Prostate gland (tissue), 2 donors: ENCODE data around the gene IL3RA. TPM values are rescaled to one million over a fixed set of nuclear protein-coding genes. Genes with fewer than 3 reads are reported as not detected.

ENCODE experiments used
- DNase-seq: peaks from one replicate; pipeline ENCODE4 v3.0.0-alpha.2; 2019; ENCODE audit warnings: low spot score
- H3K27ac ChIP-seq, 2 donors: fragments of 200-600 bp; sonication (generic); 2 replicates each; pipeline ENCODE4 v1.5.1; 2017 to 2019
- H3K27me3 ChIP-seq: fragments of 200-600 bp; sonication (generic); replicated peaks from 2 replicates; pipeline ENCODE4 v1.5.1; 2019; ENCODE audit not compliant: insufficient read depth
- H3K36me3 ChIP-seq, 2 donors: fragments of 200-600 bp; sonication (generic); 1 replicate in 1 of 2; 2 replicates in 1 of 2; pipeline versions ENCODE4 v1.5.1 to v1.8.1; 2017 to 2019
- H3K4me1 ChIP-seq: fragments of 200-600 bp; sonication (generic); replicated peaks from 2 replicates; pipeline ENCODE4 v1.5.1; 2019
- H3K4me3 ChIP-seq, 2 donors: fragments of 200-600 bp; sonication (generic); 2 replicates each; pipeline ENCODE4 v1.5.1; 2017 to 2019
- H3K9me3 ChIP-seq: fragments of 200-600 bp; sonication (generic); 2 replicates; pipeline ENCODE4 v1.5.1; 2017
- CTCF ChIP-seq, 4 experiments: fragments of 200-600 bp in 2 of 4; fragments of 450-650 bp in 2 of 4; sonication (generic) in 2 of 4; IDR thresholded peaks; 1 replicate in 3 of 4; 2 replicates in 1 of 4; pipeline ENCODE4 v1.5.1; 2016 to 2019; ENCODE audit warnings: antibody characterized with exemption in 4 of 4, mild to moderate bottlenecking in 2 of 4, moderate library complexity in 2 of 4
- POLR2A ChIP-seq: fragments of 450-650 bp; IDR thresholded peaks from one replicate; pipeline ENCODE4 v1.6.1; 2016; ENCODE audit warnings: antibody characterized with exemption, mild to moderate bottlenecking
- POLR2AphosphoS5 ChIP-seq: sonication (generic); formaldehyde crosslinking; IDR thresholded peaks from one replicate; pipeline ENCODE4 v1.6.1; 2017; ENCODE audit warnings: antibody characterized with exemption
- WGBS: methylation state at CpG from one replicate; pipeline ENCODE4 v1.1.5; 2018; 5-methylcytosine and 5-hydroxymethylcytosine counted together
- intact Hi-C: fragments of 100-400 bp; cut with DNase I; formaldehyde crosslinking; loops from one replicate; pipeline ENCODE4 v1.14.2; 2022
- total RNA-seq, 2 donors: library from RNA; depleted of rRNA; stranded (reverse); fragments of >200 nt; gene quantifications; one replicate each; pipeline ENCODE4 v1.1.0, GENCODE V29; 2016

IL3RA gene
- total RNA-seq, 2 donors from 2014 or later, result 3.3 to 7.2 TPM

- no peaks in the 10 kb centered on the region for H3K9me3 ChIP-seq
- no peak for DNase-seq
- H3K27ac ChIP-seq, result no peak overlapping the region
- H3K4me3 ChIP-seq, result no peak overlapping the region
- peaks cover 0 to 6% of the 10 kb centered on the region in 2 donors for H3K36me3 ChIP-seq
- H3K4me1 ChIP-seq, result no peaks in the 10 kb centered on the region
- intact Hi-C loops, result no loop called here
- no peaks in the 10 kb centered on the region for H3K27me3 ChIP-seq
- 82% methylated on average over 12 of the region's 12 CpGs for WGBS
- no peak for TF ChIP-seq POLR2AphosphoS5
These were observed 74.7 kb downstream of the IL3RA start for GRCh38 chrX:1411326-1411725.

GRCh38 chrX:1412551-1413161, 76.1 kb downstream of the IL3RA start:
- no peak for DNase-seq
- WGBS, result 87% methylated on average over 31 of the region's 31 CpGs
- TF ChIP-seq POLR2AphosphoS5 (no peak), CTCF (IDR thresholded peaks at IDR 0.05) (no peak), POLR2A (no peak)

GRCh38 chrX:1416327-1416784, 79.8 kb downstream of the IL3RA start:
- Histone ChIP-seq H3K36me3 (peaks cover 0 to 14% of the 10 kb centered on the region in 2 donors), H3K4me1 (no peaks in the 10 kb centered on the region), H3K27me3 (no peaks in the 10 kb centered on the region), H3K27ac (no peak overlapping the region), H3K9me3 (no peaks in the 10 kb centered on the region), H3K4me3 (no peak overlapping the region)
- intact Hi-C loops, result no loop called here
- no peak for DNase-seq
- WGBS, result 66% methylated on average over 15 of the region's 15 CpGs
- TF ChIP-seq CTCF (IDR thresholded peaks at IDR 0.05), result no peak
- no peak for TF ChIP-seq POLR2AphosphoS5
- no peak for TF ChIP-seq POLR2A

More at GRCh38 chrX:1412551-1413161, 76.1 kb downstream of the IL3RA start:
- H3K4me1 ChIP-seq, result no peaks in the 10 kb centered on the region
- H3K27ac ChIP-seq, result no peak overlapping the region
- no peaks in the 10 kb centered on the region for H3K27me3 ChIP-seq
- intact Hi-C loops, result no loop called here
- peaks cover 0 to 5% of the 10 kb centered on the region in 2 donors for H3K36me3 ChIP-seq
- H3K9me3 ChIP-seq, result no peaks in the 10 kb centered on the region
- no peak overlapping the region for H3K4me3 ChIP-seq

- 75% methylated on average over 14 of the region's 14 CpGs for WGBS
- no peaks in the 10 kb centered on the region for H3K9me3 ChIP-seq
- intact Hi-C loops, result no loop called here
- peaks cover 0 to 14% of the 10 kb centered on the region in 2 donors for H3K36me3 ChIP-seq
- TF ChIP-seq POLR2AphosphoS5 (no peak), CTCF (IDR thresholded peaks at IDR 0.05) (no peak), POLR2A (no peak)
- H3K27me3 ChIP-seq, result no peaks in the 10 kb centered on the region
- H3K27ac ChIP-seq, result no peak overlapping the region
- DNase-seq, result no peak
- no peak overlapping the region for H3K4me3 ChIP-seq
- H3K4me1 ChIP-seq, result no peaks in the 10 kb centered on the region
These were observed 80.6 kb downstream of the IL3RA start for GRCh38 chrX:1416965-1417760.

- H3K9me3 ChIP-seq, result no peaks in the 10 kb centered on the region
- 93% methylated on average over 19 of the region's 20 CpGs for WGBS
- no peak overlapping the region for H3K27ac ChIP-seq
- no peak for DNase-seq
- H3K4me3 ChIP-seq, result no peak overlapping the region
- H3K36me3 ChIP-seq, result peaks cover 0 to 14% of the 10 kb centered on the region in 2 donors
- H3K4me1 ChIP-seq, result no peaks in the 10 kb centered on the region
- no peak for TF ChIP-seq CTCF (IDR thresholded peaks at IDR 0.05)
- TF ChIP-seq POLR2AphosphoS5, result no peak
- no peak for TF ChIP-seq POLR2A
- no peaks in the 10 kb centered on the region for H3K27me3 ChIP-seq
- intact Hi-C loops, result no loop called here
These were observed 81.6 kb downstream of the IL3RA start for GRCh38 chrX:1417921-1418771.
